COLO668 (cell line): ENCODE measurements around the gene OLFM3.

Experiments
- DNase-seq: peaks from one replicate; lab custom pipeline; 2025; ENCODE audit not compliant: unreplicated experiment; lab: John Stamatoyannopoulos, UW

The OLFM3 gene

GRCh38 chr1:101953623-101954022 lies 43.1 kb downstream of the OLFM3 start:
- DNase-seq = no peak

GRCh38 chr1:101945884-101946283 lies 50.8 kb downstream of the OLFM3 start:
- no peak for DNase-seq

GRCh38 chr1:101943237-101943636 lies 53.5 kb downstream of the OLFM3 start:
- DNase-seq = no peak

GRCh38 chr1:101942516-101943193 lies 54.1 kb downstream of the OLFM3 start:
- no peak for DNase-seq

GRCh38 chr1:101938681-101939080 lies 58.0 kb downstream of the OLFM3 start:
- no peak for DNase-seq

GRCh38 chr1:101929343-101929742 lies 67.4 kb downstream of the OLFM3 start:
- DNase-seq = no peak

- DNase-seq = no peak
Observed at GRCh38 chr1:101928829-101929228, 67.9 kb downstream of the OLFM3 start.

GRCh38 chr1:101924700-101925099 lies 72.0 kb downstream of the OLFM3 start:
- no peak for DNase-seq

- no peak for DNase-seq
Observed at GRCh38 chr1:101920577-101920976, 76.1 kb downstream of the OLFM3 start.

- no peak for DNase-seq
Observed at GRCh38 chr1:101918277-101918676, 78.4 kb downstream of the OLFM3 start.

GRCh38 chr1:101915597-101915996 lies 81.1 kb downstream of the OLFM3 start:
- no peak for DNase-seq

GRCh38 chr1:101914473-101915242 lies 82.1 kb downstream of the OLFM3 start:
- no peak for DNase-seq

GRCh38 chr1:101911894-101912293 lies 84.8 kb downstream of the OLFM3 start:
- DNase-seq = no peak

GRCh38 chr1:101908980-101909379 lies 87.7 kb downstream of the OLFM3 start:
- DNase-seq = no peak

GRCh38 chr1:101907264-101907663 lies 89.5 kb downstream of the OLFM3 start:
- no peak for DNase-seq

GRCh38 chr1:101905283-101905835 lies 91.4 kb downstream of the OLFM3 start:
- no peak for DNase-seq

- DNase-seq = no peak
Observed at GRCh38 chr1:101902199-101902598, 94.5 kb downstream of the OLFM3 start.

- no peak for DNase-seq
Observed at GRCh38 chr1:101898137-101898536, 98.6 kb downstream of the OLFM3 start.

GRCh38 chr1:101884621-101885020 lies 112.1 kb downstream of the OLFM3 start:
- no peak for DNase-seq

- DNase-seq = no peak
Observed at GRCh38 chr1:101875891-101876290, 120.8 kb downstream of the OLFM3 start.

- no peak for DNase-seq
Observed at GRCh38 chr1:101873672-101874071, 123.1 kb downstream of the OLFM3 start.

- DNase-seq = no peak
Observed at GRCh38 chr1:101859941-101860340, 136.8 kb downstream of the OLFM3 start.
